Loucy (cell line): ENCODE measurements around the gene FMN1.

Experiments used
- H2AFZ ChIP-seq: fragments of 200-600 bp; sonication (generic); 2 replicates; pipeline ENCODE4 v1.6.0; 2016; ENCODE audit warnings: antibody characterized with exemption, mild to moderate bottlenecking, low read length, moderate library complexity
- H3F3A ChIP-seq: fragments of 200-600 bp; 2 replicates; pipeline ENCODE4 v1.6.0; 2016; ENCODE audit warnings: antibody characterized with exemption, low read depth, mild to moderate bottlenecking
- H3K27me3 ChIP-seq: fragments of 200-600 bp; sonication (generic); 2 replicates; pipeline ENCODE4 v1.6.1; 2014; ENCODE audit warnings: low read length, mild to moderate bottlenecking; ENCODE audit not compliant: insufficient read depth, poor library complexity, severe bottlenecking
- H3K36me3 ChIP-seq: fragments of 200-600 bp; sonication (generic); 2 replicates; pipeline ENCODE4 v1.6.1; 2016; ENCODE audit warnings: low read length; ENCODE audit not compliant: insufficient read depth
- H3K4me1 ChIP-seq: fragments of 200-600 bp; sonication (generic); 2 replicates; pipeline ENCODE4 v1.5.1; 2014; ENCODE audit warnings: low read length, mild to moderate bottlenecking; ENCODE audit not compliant: insufficient read depth, poor library complexity, severe bottlenecking
- H3K4me2 ChIP-seq: fragments of 200-600 bp; sonication (generic); 2 replicates; pipeline ENCODE4 v1.6.0; 2014; ENCODE audit warnings: antibody characterized with exemption, low read length, low read depth, mild to moderate bottlenecking; ENCODE audit not compliant: poor library complexity, severe bottlenecking
- H3K4me3 ChIP-seq: fragments of 200-600 bp; sonication (generic); 2 replicates; pipeline ENCODE4 v1.5.1; 2014; ENCODE audit warnings: low read length, mild to moderate bottlenecking, mixed read lengths; ENCODE audit not compliant: poor library complexity, severe bottlenecking
- H3K79me2 ChIP-seq: fragments of 200-600 bp; sonication (generic); 2 replicates; pipeline ENCODE4 v1.6.1; 2014; ENCODE audit warnings: low read length; ENCODE audit not compliant: insufficient read depth
- H3K9ac ChIP-seq: fragments of 200-600 bp; sonication (generic); 2 replicates; pipeline ENCODE4 v1.6.0; 2014; ENCODE audit warnings: mild to moderate bottlenecking, low read depth, low read length, moderate library complexity; ENCODE audit not compliant: poor library complexity, severe bottlenecking
- H3K9me2 ChIP-seq: fragments of 200-600 bp; sonication (generic); replicated peaks from 2 replicates; pipeline ENCODE4 v1.6.1; 2016; ENCODE audit warnings: low read depth, low read length, mixed read lengths
- H3K9me3 ChIP-seq: fragments of 200-600 bp; sonication (generic); 2 replicates; pipeline ENCODE4 v1.6.1; 2014; ENCODE audit warnings: mild to moderate bottlenecking, antibody characterized with exemption, low read length, low read depth; ENCODE audit not compliant: insufficient read depth
- H4K20me1 ChIP-seq: fragments of 200-600 bp; sonication (generic); 2 replicates; pipeline ENCODE4 v1.6.0; 2014; ENCODE audit warnings: antibody characterized with exemption, low read length, mild to moderate bottlenecking; ENCODE audit not compliant: insufficient read depth, poor library complexity, severe bottlenecking
- EZH2phosphoT487 ChIP-seq: fragments of 200-600 bp; IDR thresholded peaks from 2 replicates; pipeline ENCODE4 v1.6.1; 2018; ENCODE audit warnings: antibody characterized with exemption, mild to moderate bottlenecking, moderate library complexity, borderline replicate concordance
- TF ChIP-seq, protein P1 (sequence below): fragments of 200-600 bp; sonication (generic); conservative IDR thresholded peaks from 2 replicates; pipeline ENCODE4 v1.5.1; 2014; ENCODE audit warnings: mild to moderate bottlenecking, antibody characterized with exemption, low read length

Gene FMN1

DNA sequence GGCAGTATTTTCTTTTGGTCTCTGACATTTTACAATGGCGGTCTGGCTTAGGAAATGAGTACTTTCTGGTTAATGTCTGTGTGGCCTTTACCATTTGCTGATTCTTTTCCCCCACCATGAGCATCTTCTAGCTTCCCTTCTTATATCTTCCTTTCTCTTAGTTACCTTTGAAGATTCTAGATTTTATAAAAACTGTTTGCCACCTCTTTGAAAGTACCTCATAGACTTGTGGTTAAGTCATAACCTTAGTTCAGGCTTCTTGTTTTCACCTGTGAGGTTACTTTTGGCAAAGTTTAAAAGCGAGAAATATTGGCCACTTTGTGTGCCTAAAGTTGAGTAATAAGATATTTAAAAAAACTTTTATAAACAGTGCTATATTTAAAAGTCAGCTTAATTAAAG, 147.4 kb downstream of the FMN1 start:
- Histone ChIP-seq H4K20me1 (no peaks in the 10 kb centered on the region), H3K79me2 (no peaks in the 10 kb centered on the region), H3K4me3 (no peak overlapping the region), H3K4me2 (no peak overlapping the region), H3K36me3 (no peaks in the 10 kb centered on the region), H3K4me1 (no peaks in the 10 kb centered on the region), H3K9me2 (no peaks in the 10 kb centered on the region), H3F3A (no peaks in the 10 kb centered on the region), H3K9ac (no peak overlapping the region), H2AFZ (no peak overlapping the region), H3K27me3 (peaks cover 1% of the 10 kb centered on the region), H3K9me3 (peaks cover 45% of the 10 kb centered on the region; the same call in 1 of the 2 replicates)
- no peak for TF ChIP-seq EZH2phosphoT487
- TF ChIP-seq, protein P1, sequence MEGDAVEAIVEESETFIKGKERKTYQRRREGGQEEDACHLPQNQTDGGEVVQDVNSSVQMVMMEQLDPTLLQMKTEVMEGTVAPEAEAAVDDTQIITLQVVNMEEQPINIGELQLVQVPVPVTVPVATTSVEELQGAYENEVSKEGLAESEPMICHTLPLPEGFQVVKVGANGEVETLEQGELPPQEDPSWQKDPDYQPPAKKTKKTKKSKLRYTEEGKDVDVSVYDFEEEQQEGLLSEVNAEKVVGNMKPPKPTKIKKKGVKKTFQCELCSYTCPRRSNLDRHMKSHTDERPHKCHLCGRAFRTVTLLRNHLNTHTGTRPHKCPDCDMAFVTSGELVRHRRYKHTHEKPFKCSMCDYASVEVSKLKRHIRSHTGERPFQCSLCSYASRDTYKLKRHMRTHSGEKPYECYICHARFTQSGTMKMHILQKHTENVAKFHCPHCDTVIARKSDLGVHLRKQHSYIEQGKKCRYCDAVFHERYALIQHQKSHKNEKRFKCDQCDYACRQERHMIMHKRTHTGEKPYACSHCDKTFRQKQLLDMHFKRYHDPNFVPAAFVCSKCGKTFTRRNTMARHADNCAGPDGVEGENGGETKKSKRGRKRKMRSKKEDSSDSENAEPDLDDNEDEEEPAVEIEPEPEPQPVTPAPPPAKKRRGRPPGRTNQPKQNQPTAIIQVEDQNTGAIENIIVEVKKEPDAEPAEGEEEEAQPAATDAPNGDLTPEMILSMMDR: no peak

DNA sequence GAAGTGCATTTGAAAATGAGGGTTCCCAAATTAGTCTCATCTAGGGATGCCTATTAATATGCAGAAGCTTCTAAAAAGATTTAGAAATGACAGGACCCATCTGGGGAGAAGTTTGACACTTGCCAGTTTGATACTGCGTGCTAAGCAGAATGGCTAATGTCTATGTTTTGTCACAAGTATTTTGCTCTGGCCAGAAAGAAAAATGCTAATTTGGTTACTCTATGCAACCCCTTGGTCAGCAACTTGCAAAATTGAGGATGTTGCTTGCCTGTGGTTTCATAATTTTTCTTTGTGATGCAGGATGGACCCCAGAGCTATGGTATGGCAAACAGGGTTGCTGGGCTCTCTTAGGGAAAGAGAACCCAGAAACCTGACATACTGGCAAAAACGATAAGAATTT, 148.2 kb downstream of the FMN1 start:
- Histone ChIP-seq H3K9ac (no peak overlapping the region), H3K79me2 (no peaks in the 10 kb centered on the region), H4K20me1 (no peaks in the 10 kb centered on the region), H2AFZ (no peak overlapping the region), H3K9me2 (no peaks in the 10 kb centered on the region), H3K4me3 (no peak overlapping the region), H3K9me3 (peaks cover 45% of the 10 kb centered on the region; the same call in 1 of the 2 replicates), H3K36me3 (no peaks in the 10 kb centered on the region), H3K4me2 (no peak overlapping the region), H3K4me1 (no peaks in the 10 kb centered on the region), H3F3A (no peaks in the 10 kb centered on the region), H3K27me3 (peaks cover 4% of the 10 kb centered on the region)
- no peak for TF ChIP-seq EZH2phosphoT487
- TF ChIP-seq, protein P1: no peak

DNA sequence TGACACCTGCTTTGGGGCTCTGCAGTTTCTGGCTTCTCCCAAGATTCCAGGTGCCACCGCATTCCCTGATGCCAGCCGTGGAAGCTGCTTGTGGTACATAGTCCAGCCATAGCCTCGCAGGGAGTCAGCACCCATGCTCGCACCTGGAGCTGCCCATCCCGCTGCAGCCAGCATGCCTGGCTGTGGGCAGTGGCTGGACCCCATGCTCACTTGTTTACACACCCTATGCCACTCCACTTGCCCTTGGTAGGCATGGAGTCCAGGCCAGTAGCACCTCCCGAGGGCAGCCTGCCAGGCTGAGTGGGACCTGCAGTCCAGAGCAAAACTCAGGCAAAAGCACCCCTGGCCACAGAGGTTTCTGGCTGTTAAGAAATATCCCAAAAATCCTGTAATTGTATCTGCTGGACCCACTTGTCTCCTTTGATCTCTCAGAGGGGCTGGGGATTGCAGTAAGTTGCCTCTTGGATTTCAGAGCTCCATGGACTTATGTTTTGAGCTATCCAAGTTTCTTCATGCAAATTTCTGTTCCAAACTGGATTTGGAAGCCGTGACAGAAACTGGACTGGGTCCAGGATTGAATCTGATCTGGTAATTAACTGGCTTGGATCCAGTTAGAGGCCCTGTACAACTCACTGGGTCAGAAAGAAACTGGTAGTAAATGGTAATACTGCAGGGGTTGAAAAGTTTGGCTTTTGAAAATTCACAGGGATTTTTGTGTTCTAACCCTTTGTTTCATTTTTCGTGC, 149.3 kb downstream of the FMN1 start:
- Histone ChIP-seq H3K27me3 (peaks cover 4% of the 10 kb centered on the region), H3F3A (no peaks in the 10 kb centered on the region), H3K36me3 (no peaks in the 10 kb centered on the region), H3K9me3 (peaks cover 45% of the 10 kb centered on the region; the same call in 1 of the 2 replicates), H4K20me1 (no peaks in the 10 kb centered on the region), H3K9me2 (no peaks in the 10 kb centered on the region), H3K9ac (no peak overlapping the region), H3K79me2 (no peaks in the 10 kb centered on the region), H3K4me2 (no peak overlapping the region), H2AFZ (no peak overlapping the region), H3K4me1 (no peaks in the 10 kb centered on the region), H3K4me3 (no peak overlapping the region)
- TF ChIP-seq, protein P1: no peak
- TF ChIP-seq EZH2phosphoT487: no peak
